ENCODE results near the gene TIMM17A. TPM values are rescaled to one million over a fixed set of nuclear protein-coding genes. Genes with fewer than 3 reads are reported as not detected.

The TIMM17A gene
- total and polyA plus RNA-seq, 4 donors = 25.9 to 56.1 (median 35.2) TPM

GRCh38 chr1:201988601-201989000 lies 33.3 kb downstream of the TIMM17A start:
- H3K4me3 ChIP-seq = no peak overlapping the region
- DNase-seq = no peak
- no peak for TF ChIP-seq CTCF (IDR thresholded peaks at IDR 0.05; ENCODE audit: control extremely low read depth, extremely low read depth)
- H3K27ac ChIP-seq (ENCODE audit: low read depth in 1 of 2, low read length in 1 of 2) = no peak overlapping the region
- peaks cover 12 to 26% (median 25%) of the 10 kb centered on the region in 4 donors for H3K36me3 ChIP-seq (ENCODE audit: control insufficient read depth in 4 of 4, insufficient read depth in 4 of 4, low read length in 4 of 4)
- H3K9ac ChIP-seq (ENCODE audit: insufficient read depth in 1 of 2, low read length in 2 of 2) = no peak overlapping the region
- whole genome bisulfite sequencing, 2 donors = 88 to 92% methylated on average over 7 of the region's 7 CpGs
- no peaks in the 10 kb centered on the region for H3K9me3 ChIP-seq (ENCODE audit: control insufficient read depth in 4 of 4, insufficient read depth in 3 of 4, low read length in 3 of 4)
- peaks cover 0 to 6% (median 2%) of the 10 kb centered on the region in 5 donors for H3K4me1 ChIP-seq (ENCODE audit: control insufficient read depth in 5 of 5, insufficient read depth in 5 of 5, low read length in 5 of 5)
- no peak for ATAC-seq (ENCODE audit: insufficient read depth, low FRiP score)
- H3K27me3 ChIP-seq (ENCODE audit: control insufficient read depth in 3 of 3, insufficient read depth in 3 of 3, low read length in 2 of 3) = no peaks in the 10 kb centered on the region

- no peak overlapping the region for H3K27ac ChIP-seq (ENCODE audit: low read depth in 1 of 2, low read length in 1 of 2)
- DNase-seq = no peak
- no peak overlapping the region for H3K9ac ChIP-seq (ENCODE audit: insufficient read depth in 1 of 2, low read length in 2 of 2)
- no peak for ATAC-seq (ENCODE audit: insufficient read depth, low FRiP score)
- no peaks in the 10 kb centered on the region for H3K27me3 ChIP-seq (ENCODE audit: control insufficient read depth in 3 of 3, insufficient read depth in 3 of 3, low read length in 2 of 3)
- H3K4me1 ChIP-seq (ENCODE audit: control insufficient read depth in 5 of 5, insufficient read depth in 5 of 5, low read length in 5 of 5) = peaks cover 0 to 4% (median 0%) of the 10 kb centered on the region in 5 donors
- no peak overlapping the region for H3K4me3 ChIP-seq
- no peak for TF ChIP-seq CTCF (IDR thresholded peaks at IDR 0.05; ENCODE audit: control extremely low read depth, extremely low read depth)
- H3K9me3 ChIP-seq (ENCODE audit: control insufficient read depth in 4 of 4, insufficient read depth in 3 of 4, low read length in 3 of 4) = no peaks in the 10 kb centered on the region
- 97% methylated on average over 10 of the region's 10 CpGs for WGBS, 2 donors
- H3K36me3 ChIP-seq (ENCODE audit: control insufficient read depth in 4 of 4, insufficient read depth in 4 of 4, low read length in 4 of 4) = peaks cover 14 to 35% (median 25%) of the 10 kb centered on the region in 4 donors
Measured at GRCh38 chr1:201989354-201990128, 34.2 kb downstream of the TIMM17A start.

- no peak for ATAC-seq (ENCODE audit: insufficient read depth, low FRiP score)
- no peak for TF ChIP-seq CTCF (IDR thresholded peaks at IDR 0.05; ENCODE audit: control extremely low read depth, extremely low read depth)
- H3K4me1 ChIP-seq (ENCODE audit: control insufficient read depth in 5 of 5, insufficient read depth in 5 of 5, low read length in 5 of 5) = peaks cover 0 to 4% (median 0%) of the 10 kb centered on the region in 5 donors
- peaks cover 14 to 35% (median 25%) of the 10 kb centered on the region in 4 donors for H3K36me3 ChIP-seq (ENCODE audit: control insufficient read depth in 4 of 4, insufficient read depth in 4 of 4, low read length in 4 of 4)
- H3K4me3 ChIP-seq = no peak overlapping the region
- 70 to 75% methylated on average over 6 of the region's 6 CpGs for WGBS, 2 donors
- no peaks in the 10 kb centered on the region for H3K27me3 ChIP-seq (ENCODE audit: control insufficient read depth in 3 of 3, insufficient read depth in 3 of 3, low read length in 2 of 3)
- H3K9me3 ChIP-seq (ENCODE audit: control insufficient read depth in 4 of 4, insufficient read depth in 3 of 4, low read length in 3 of 4) = no peaks in the 10 kb centered on the region
- DNase-seq = no peak
- H3K9ac ChIP-seq (ENCODE audit: insufficient read depth in 1 of 2, low read length in 2 of 2) = no peak overlapping the region
- peak overlapping the region in 1 of 2 donors; percentile 17 for H3K27ac ChIP-seq (ENCODE audit: low read depth in 1 of 2, low read length in 1 of 2)
Measured at GRCh38 chr1:201990427-201990826, 35.1 kb downstream of the TIMM17A start.

Measured in lung (tissue), 12 donors.